HG02970 (cell line): ENCODE results near the gene CDK14.
"Not testable (repeated sequence)": the region's sequence is repeated elsewhere in the genome, so short reads cannot be mapped to it uniquely, and the experiment has no call there.

Experiments used
- ATAC-seq: cut with Tn5 transposase; IDR thresholded peaks from one replicate; pipeline ENCODE4 v1.9.1; 2021; ENCODE audit warnings: mild to moderate bottlenecking, moderate library complexity, moderate number of reproducible peaks; ENCODE audit not compliant: unreplicated experiment, low FRiP score

Gene CDK14

GRCh38 chr7:90876701-90877100 is 280.6 kb downstream of the CDK14 start:
- ATAC-seq, result no peak

- no peak for ATAC-seq
These were observed 281.1 kb downstream of the CDK14 start for GRCh38 chr7:90877201-90877600.

GRCh38 chr7:90879924-90880323 is 283.8 kb downstream of the CDK14 start:
- no peak for ATAC-seq

GRCh38 chr7:90886416-90886815 is 290.3 kb downstream of the CDK14 start:
- no peak for ATAC-seq

- ATAC-seq, result no peak
These were observed 293.1 kb downstream of the CDK14 start for GRCh38 chr7:90889210-90889609.

- ATAC-seq, result no peak
These were observed 293.5 kb downstream of the CDK14 start for GRCh38 chr7:90889644-90890043.

- ATAC-seq, result no peak
These were observed 295.4 kb downstream of the CDK14 start for GRCh38 chr7:90891529-90891928.

GRCh38 chr7:90892213-90892612 is 296.1 kb downstream of the CDK14 start:
- ATAC-seq, result no peak

GRCh38 chr7:90894122-90894521 is 298.0 kb downstream of the CDK14 start:
- no peak for ATAC-seq

- no peak for ATAC-seq
These were observed 300.3 kb downstream of the CDK14 start for GRCh38 chr7:90896458-90896857.

- no peak for ATAC-seq
These were observed 301.9 kb downstream of the CDK14 start for GRCh38 chr7:90897961-90898469.

GRCh38 chr7:90900628-90901356 is 304.7 kb downstream of the CDK14 start:
- ATAC-seq, result no peak

GRCh38 chr7:90903841-90904240 is 307.7 kb downstream of the CDK14 start:
- no peak for ATAC-seq

GRCh38 chr7:90910136-90910535 is 314.0 kb downstream of the CDK14 start:
- no peak for ATAC-seq

GRCh38 chr7:90916319-90916718 is 320.2 kb downstream of the CDK14 start:
- no peak for ATAC-seq

- ATAC-seq, result no peak
These were observed 321.4 kb downstream of the CDK14 start for GRCh38 chr7:90917539-90917938.

GRCh38 chr7:90918303-90918702 is 322.2 kb downstream of the CDK14 start:
- ATAC-seq, result no peak

- ATAC-seq, result no peak
These were observed 323.7 kb downstream of the CDK14 start for GRCh38 chr7:90919816-90920215.

GRCh38 chr7:90920336-90920735 is 324.2 kb downstream of the CDK14 start:
- no peak for ATAC-seq

GRCh38 chr7:90923541-90923997 is 327.4 kb downstream of the CDK14 start:
- no peak for ATAC-seq

GRCh38 chr7:90928700-90929424 is 332.7 kb downstream of the CDK14 start:
- not testable (repeated sequence) for ATAC-seq
